Stimulated activated CD8-positive, alpha-beta memory T cell treated with anti-CD3 and anti-CD28 coated beads, Interleukin-12 subunit alpha, Interleukin-12 subunit beta, amount 100 ng/mL, for 24 hours (primary cell): ENCODE measurements around the gene RUSF1.
"Not testable (repeated sequence)": the region's sequence is repeated elsewhere in the genome, so short reads cannot be mapped to it uniquely, and the experiment has no call there.

Source experiments
- DNase-seq: peaks from one replicate; pipeline ENCODE4 v3.0.0-alpha.2; 2020; ENCODE audit errors: extremely low read depth

RUSF1 gene

GRCh38 chr16:31507929-31508705 lies at the start of gene RUSF1:
Gene RUSF1 (minus strand): TSS chr16:31508391. CDS start chr16:31508373, 18 bp downstream.
- peak; percentile 69 for DNase-seq

DNA sequence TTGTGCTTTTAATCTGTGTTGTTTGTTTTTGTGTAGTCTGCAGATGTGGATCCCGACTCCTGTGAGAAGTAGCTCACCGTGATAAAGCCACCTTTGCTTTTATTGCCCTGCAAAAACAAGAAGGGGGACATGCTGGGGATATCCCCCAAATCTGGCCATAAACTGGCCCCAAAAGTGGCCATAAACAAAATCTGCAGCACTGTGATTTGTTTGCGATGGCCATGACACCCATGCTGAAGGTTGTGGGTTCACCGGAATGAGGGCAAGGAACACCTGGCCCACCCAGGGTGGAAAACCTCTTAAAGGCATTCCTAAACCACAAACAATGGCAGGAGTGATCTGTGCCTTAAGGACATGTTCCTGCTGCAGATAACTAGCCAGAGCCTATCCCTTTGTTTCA lies 34.6 kb upstream of the RUSF1 start:
- no peak for DNase-seq

DNA sequence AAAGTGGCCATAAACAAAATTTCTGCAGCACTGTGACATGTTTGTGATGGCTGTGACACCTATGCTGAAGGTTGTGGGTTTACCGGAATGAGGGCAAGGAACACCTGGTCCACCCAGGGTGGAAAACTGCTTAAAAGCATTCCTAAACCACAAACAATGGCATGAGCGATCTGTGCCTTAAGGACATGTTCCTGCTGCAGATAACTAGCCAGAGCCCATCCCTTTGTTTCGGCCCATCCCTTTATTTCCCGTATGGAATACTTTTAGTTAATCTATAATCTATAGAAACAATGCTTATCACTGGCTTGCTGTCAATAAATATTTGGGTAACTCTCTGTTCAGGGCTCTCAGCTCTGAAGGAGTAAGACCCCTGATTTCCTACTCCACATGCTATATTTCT lies 31.6 kb upstream of the RUSF1 start:
- DNase-seq, result not testable (repeated sequence)

DNA sequence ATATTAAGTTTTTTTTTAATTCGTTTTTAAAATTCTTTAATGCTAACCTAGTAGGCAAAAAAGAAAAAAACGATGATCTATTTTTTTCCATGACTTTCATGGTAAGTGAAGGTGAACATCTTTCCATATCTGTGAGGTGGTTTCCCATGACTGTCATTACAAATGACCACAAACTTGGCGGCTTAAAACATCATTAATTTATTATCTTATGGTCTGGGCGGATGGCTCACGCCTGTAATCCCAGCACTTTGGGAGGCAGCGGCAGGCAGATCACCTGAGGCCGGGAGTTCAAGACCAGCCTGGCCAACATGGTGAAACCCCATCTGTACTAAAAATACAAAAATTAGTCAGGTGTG lies 30.0 kb upstream of the RUSF1 start:
- not testable (repeated sequence) for DNase-seq

DNA sequence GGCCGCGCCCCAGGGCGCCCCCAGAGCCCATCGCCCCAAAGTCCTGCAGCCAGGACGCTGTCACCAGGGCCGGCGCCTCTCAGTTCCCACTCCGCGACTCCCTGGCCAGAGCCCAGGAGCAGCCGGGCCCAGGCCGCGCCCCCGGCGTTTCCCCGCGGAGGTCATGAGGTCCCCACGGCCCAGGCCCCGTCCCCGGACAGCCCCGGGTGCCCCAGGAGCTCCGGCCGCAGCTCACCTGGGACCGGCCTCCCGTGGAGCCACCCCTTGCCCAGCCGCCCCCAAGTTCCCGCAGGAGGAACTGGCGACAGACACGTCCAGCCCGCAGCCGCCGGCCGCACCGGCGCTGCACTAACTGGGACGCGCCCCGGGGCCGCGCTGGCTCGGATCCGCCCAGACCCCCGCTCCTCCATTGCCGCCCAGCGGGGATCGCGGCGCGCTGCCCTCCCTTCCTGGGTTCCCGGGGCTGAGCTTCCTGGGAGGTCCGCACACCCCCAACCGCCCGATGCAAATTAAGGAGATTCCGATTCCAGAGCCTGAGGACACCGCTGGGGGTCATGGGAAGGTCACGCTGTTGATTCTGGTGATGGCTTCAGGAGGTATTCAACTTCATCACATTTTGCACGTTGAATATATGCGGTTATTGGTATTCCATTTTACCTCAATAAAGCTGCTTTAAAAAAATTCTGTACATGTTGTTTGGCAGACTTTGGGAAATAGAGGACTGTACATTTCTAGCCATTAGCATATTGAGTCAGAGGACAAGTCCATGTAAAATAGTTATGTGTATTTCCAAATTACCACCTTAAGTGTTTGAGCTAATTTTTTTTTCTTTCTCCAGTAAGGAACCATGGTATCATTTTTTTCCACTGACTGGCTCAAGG lies 29.4 kb upstream of the RUSF1 start:
- DNase-seq, result no peak

DNA sequence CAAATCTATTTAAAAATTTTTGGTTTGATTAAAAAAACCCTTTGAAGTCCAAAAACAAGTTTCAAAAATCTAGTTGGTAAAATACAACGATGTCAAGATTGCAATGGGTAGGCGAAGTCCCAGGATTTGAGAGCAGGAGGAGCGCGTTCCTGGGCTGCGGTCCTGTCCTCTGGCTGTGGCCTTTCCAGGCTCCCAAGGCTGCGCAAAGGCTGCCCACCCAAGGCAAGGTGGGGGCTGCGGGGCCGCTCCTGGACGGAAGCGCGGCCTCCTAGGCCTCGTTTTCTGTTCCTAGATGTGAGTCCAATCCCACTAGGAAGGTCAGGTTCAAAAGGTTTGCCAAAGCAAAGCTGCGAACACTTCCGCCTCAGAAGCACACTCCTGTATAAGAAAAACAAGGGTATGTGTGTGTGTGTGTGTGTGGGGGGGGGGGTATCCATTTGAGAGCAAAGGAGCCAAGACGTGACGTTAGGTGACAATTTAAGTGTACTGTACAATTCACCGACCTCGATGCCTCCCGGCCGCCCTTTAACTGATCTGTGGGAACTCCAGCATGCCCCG lies 28.7 kb upstream of the RUSF1 start:
- DNase-seq, result no peak

GRCh38 chr16:31535737-31536136 lies 27.5 kb upstream of the RUSF1 start:
- no peak for DNase-seq

GRCh38 chr16:31532896-31533295 lies 24.7 kb upstream of the RUSF1 start:
- DNase-seq, result no peak

- no peak for DNase-seq
These were observed 23.9 kb upstream of the RUSF1 start for GRCh38 chr16:31532120-31532519.

- DNase-seq, result no peak
These were observed 22.9 kb upstream of the RUSF1 start for GRCh38 chr16:31531096-31531495.

DNA sequence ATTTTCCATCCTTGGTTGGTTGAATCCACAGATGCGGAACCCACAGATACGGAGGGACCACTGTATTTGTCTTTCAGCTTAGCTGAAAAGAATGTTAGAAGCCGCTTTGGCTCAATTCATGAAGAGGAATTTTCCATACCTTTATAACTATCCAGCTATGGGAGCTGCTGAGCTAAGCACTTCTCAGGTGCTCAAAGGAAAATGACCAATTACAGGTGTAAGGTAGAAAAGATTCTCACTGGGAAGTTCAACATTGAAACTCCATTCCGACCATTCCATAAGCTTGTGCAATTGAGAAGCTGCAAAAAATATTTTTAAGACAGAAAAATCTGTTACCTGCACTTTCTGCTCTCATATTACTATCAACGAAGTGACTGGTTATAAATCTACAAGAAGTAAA lies 22.2 kb upstream of the RUSF1 start:
- DNase-seq, result no peak

DNA sequence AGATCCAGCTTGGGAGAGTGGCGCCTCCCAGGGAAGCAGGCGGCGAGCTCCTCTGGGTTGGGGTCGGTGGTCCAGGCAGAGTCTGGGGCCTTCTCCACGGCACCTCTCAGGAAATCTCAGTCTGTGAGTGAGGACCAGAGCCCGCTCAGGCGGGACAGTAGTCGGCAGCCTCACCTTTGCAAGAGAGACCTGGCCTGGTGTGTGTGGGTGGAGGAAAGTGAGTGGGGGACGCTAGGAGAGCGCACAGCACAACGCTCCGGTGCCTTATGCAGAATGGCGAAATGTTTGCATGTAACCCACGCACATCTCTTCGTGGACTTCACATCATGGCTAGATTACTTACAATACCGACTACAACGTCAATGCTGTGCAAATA lies 21.7 kb upstream of the RUSF1 start:
- no peak for DNase-seq

- no peak for DNase-seq
These were observed 21.1 kb upstream of the RUSF1 start for GRCh38 chr16:31529108-31529936.

DNA sequence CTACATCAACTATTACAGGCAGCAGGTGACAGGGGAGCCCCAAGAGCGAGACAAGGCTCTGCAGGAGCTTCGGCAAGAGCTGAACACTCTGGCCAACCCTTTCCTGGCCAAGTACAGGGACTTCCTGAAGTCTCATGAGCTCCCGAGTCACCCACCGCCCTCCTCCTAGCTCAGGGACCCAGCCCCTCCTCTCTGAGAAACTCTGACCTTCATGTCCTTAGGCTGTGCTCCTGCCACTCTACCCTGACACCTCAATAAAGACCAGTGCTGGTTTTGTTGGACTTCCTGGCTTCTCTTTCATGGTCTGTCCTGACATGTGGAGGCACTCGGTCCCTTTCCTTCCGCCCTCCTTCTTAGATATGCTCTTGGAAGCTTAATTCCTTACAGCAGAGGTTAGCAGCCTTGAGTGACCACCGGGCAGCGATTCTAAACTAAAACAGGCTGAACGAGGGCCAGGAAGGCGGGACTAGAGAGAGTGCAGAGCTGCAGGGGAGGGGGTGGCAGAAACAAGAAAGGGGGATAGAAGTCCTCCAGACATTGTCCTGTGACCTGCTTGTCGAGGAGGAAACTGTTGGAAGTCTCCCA lies 20.4 kb upstream of the RUSF1 start:
- DNase-seq, result no peak

GRCh38 chr16:31527734-31528274 lies 19.6 kb upstream of the RUSF1 start, which contains the start of gene AHSP:
Gene AHSP (plus strand): TSS chr16:31527900. CDS start chr16:31528140, 240 bp downstream.
- no peak for DNase-seq

DNA sequence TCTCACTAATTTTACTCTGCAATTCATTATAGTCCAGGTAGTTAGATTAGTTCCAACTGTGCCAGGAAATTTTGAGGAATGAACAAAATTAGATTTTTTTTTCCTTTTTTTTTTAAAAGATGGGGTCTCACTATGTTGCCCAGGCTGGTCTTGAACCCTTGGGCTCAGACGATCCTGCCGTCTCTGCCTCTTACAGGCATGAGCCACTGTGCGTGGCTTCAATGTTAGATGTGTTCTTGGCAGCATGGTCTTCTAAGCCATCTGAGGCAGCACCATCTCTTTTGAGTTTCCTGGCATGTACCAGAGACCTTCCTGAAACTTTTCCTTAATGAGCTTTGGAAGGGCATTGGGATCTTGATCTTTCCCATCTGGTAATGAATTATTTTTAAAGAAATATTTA lies 16.9 kb upstream of the RUSF1 start:
- no peak for DNase-seq

GRCh38 chr16:31523768-31524167 lies 15.6 kb upstream of the RUSF1 start:
- DNase-seq, result not testable (repeated sequence)

GRCh38 chr16:31522071-31522470 lies 13.9 kb upstream of the RUSF1 start:
- no peak for DNase-seq

GRCh38 chr16:31521368-31521767 lies 13.2 kb upstream of the RUSF1 start:
- DNase-seq, result no peak

DNA sequence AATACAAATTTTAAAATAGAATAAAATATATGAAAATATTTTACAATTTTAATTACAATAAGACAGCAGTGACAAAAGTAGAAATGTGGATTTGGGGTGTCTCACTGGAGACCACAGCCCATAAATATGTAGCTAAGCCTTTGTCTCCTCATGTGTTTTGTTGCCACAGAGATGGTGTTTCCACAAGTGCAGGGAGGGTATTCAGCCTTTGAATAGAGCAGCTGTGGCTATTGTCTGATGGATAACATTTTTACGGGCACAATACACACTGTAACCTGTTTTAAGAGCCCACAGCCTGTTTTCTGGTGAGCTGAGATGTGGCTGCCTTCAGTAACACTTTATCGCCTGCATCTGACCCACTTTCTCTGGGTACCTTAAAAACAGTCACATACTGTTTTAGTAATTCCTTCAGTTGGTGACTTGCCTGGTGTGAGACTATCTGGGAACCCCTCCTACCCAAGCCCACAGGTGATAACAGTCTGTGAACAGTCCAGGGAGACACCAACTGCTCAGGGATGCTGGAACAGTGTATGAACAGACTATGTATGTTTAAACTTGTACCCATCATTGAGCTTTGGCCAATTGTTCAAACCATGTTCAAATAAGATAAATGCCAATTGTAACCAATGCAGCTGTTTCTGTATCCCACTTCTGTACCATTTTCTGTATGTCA lies 11.7 kb upstream of the RUSF1 start:
- DNase-seq, result no peak
